Raji (cell line): ENCODE data around the gene NBAS.

Source experiments
- POLR2A ChIP-seq: IDR thresholded peaks from 2 replicates; pipeline ENCODE4 v1.6.1; 2011; ENCODE audit warnings: low read depth, low read length, control low read depth; ENCODE audit not compliant: insufficient read depth

NBAS gene

DNA sequence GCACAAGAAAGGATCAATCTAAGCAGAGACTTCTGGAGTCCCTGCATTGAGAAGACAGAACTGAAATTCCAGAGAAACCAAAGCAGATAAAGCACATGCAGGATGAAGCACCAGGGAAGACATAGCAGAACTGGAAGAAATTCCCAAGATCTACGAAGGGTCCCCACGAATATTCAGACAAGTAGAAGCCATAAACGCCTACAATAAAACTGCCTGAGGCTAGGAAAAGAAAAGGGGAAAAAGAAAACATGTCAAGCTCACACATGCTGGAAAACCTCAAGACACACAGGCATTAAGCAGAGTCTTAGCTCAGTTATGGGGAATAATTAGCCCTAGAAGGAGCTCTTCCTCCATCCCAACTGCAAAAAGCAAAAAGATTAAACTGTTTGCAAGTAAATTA is 171.2 kb downstream of the NBAS start:
- TF ChIP-seq POLR2A, result no peak

DNA sequence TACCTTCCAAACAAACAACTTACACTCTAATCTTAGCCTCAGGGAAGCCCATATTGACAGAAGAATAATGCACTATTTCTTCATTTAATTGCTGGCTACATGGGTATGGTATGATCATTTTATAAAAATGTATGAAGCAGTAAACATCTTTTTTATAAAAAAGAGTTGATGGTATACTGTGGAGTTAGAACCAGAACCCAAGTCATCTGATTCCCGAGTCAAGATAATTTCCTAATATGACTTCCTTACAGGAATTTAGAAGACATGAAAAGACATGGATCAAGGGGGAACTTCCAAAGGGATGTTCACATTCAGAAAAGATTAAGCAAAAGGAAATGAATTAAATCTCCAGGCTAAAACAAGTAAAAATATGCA is 171.8 kb downstream of the NBAS start:
- no peak for TF ChIP-seq POLR2A

DNA sequence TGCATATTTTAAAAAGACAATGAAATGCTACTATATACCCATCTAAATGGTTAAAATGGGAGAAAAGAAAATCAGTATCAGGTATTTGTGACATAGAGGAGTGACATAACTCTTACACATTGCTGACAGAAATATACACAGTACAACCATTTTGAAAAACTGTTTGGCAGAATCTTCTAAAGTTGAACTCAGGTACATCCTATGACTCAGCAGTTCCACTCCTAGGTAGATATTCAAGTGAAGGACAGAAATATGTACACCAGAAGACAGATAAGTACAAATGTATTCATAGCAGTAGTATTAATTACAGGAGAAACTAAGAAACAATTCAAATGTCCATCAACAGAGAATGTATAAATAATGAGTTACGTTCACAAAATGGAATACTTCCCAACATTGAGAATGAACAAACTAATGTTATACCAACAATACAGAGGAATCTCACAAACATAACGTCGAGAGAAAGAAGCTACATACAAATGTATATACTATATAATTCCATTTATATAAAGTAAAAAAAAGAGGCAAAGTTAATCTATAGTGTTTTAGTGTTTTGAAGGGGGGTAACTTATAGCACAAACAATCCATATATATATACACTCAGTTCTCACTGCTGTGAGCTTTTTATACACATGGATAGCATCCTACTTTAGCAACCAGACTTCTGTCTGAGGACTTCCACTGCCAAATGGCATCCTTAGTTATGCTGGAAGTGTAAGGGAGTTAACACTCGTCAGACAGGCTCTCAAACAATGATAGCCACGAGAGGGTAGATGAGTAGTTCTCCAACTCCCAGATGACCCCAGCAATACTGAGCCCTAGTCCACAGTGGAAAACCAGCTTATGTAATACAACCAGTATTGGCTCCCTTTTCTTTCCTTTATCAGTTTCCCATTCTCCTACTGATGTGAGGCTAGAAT is 172.5 kb downstream of the NBAS start:
- no peak for TF ChIP-seq POLR2A

DNA sequence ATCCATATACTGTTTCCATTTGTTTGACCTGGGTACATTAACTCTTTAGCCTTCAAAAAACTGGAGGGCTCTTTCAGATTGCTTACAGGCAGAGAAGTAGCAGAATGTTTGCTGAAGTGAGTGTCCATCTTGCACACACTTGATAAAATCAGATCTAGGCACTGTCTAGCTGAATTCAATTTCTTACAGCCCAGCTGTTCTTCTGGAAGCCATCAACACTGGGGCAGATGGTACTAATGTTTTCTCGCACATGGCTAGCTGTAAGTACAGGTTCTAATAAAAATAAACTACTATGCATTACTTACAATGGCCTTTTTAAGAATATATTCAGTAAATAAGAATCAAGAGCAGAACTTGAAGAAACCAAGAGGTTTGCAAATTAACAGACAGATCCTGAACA is 175.9 kb downstream of the NBAS start:
- no peak for TF ChIP-seq POLR2A

DNA sequence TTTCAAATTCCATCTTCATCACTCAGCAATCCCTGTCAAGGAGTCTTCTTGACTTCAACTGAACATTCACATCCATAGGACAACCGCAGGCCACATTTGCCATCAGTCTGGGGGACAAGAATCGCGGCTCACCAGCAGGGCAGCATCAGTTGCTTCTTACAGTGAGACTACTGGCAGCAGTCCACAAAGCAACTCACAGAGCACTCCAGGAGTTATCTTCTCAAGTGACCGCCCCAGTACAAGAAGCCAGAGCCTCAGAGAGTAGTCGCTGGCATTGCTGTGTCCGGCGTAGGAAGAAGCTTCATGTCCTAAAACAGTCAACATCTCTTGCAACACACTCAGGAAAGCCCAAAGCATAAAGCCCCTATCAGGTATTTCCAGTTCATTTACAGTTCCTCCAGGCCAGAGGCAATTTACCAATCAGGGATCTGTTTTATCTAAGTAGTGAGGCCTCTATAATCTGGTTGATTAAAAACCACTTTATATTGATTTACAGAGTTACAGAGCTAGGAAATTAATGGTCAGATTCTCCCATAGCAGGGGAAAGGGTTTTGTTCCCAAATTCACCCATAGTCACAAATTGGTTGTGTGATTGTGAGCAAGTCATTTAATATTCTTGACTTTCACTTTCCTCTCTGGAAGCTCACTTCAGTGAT is 177.3 kb downstream of the NBAS start:
- TF ChIP-seq POLR2A, result no peak

DNA sequence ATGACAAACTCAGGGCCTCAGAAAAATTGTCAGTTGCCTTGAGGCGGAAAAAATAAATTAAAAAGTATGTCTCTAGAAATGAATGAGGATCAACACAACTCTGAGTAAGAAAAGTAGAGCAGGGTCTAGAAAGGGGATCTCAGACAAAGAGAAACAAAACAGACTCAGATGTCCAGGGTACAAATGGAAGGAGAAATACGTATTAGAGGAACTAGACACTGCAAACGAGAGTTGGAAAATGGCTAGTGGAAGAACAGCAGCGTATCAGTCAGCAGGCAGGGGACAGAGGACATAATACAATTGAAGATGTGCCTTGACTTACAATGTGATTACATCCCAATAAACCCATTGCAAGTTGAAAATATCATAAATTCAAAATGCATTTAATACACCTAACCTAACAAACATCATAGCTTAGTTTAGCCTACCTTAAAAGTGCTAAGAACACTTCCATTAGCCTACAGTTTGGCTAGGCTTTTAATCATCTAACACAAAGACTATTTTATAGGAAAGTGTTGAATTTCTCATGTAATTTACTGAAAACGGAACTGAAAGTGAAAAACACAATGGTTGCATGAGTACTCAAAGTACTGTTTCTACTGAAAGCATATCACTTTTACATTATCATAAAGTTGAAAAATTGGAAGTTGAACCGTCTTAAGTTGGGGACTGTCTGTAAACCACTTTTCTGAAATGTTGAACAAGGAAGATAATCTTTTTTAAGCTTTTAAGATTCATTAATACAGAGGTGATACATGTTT is 182.8 kb downstream of the NBAS start:
- TF ChIP-seq POLR2A, result no peak

DNA sequence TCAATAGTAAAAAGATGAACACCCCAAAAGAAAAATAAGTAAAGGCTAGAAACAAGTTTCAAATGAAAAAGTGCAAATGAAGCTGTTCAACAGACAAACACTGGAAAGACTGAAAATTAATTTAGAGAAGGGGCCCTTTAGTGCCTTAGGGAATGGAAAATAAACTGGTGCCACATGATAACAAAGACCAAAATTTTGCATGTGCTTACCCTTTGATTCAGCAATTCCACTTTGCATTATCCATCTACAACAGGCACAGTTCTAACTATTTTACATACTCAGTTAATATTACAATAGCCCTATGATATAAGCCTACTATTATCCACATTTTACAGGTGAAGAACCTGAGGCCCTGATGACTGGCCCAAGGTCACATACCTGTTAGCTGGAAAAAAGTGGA is 183.9 kb downstream of the NBAS start:
- TF ChIP-seq POLR2A, result no peak

DNA sequence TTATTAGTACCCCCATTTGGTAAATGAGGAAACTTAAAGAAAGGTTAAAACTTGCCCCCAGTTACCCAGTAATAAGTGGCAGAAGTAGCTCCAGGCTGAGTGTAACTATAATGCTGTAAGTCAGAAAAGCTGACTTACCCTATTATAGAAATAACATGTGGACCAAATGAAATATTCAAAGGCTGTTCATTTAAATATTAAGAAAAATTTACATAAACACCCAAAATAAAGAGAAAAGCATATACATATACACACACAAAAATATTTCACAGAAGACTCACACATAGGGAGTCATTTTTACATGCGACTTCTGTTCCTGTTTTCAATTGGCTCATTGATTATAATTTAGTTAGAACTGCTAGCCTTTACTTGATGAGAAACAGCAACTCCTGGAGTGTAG is 189.1 kb downstream of the NBAS start:
- no peak for TF ChIP-seq POLR2A

DNA sequence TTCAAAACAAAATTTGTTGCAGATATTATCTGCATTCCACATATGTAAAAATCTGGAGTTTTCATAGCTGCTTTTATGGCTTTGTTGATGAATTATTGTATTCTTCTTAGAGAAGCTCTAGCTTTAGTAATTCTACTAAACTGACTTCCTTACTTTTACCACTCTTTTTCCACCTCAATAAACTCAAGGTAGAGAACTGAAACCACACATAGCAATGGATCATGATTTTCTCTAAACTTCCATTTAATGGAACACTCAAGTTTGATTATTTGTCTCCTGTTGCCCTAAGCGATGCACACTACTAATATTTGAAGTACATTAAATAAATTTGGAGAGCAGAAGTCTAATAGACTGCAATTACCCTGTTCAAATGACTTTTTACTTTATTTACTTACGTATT is 192.0 kb downstream of the NBAS start:
- no peak for TF ChIP-seq POLR2A

DNA sequence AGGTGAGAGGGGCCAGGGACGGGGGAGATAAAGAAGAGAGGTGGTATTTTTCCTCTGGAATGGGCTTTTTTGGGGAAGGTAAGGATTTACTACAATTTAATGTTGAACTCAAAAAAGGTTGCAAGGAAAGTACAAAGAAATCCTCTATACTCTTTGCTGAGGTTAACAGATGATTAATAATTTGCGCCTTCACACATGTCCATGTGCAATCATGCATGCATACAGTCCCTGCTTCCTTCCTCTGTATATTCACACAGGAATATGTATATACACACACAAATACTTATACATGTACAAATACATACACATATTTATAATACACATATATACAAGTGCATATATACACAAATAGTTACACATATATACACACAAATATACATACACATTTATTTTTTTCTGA is 193.4 kb downstream of the NBAS start:
- no peak for TF ChIP-seq POLR2A

DNA sequence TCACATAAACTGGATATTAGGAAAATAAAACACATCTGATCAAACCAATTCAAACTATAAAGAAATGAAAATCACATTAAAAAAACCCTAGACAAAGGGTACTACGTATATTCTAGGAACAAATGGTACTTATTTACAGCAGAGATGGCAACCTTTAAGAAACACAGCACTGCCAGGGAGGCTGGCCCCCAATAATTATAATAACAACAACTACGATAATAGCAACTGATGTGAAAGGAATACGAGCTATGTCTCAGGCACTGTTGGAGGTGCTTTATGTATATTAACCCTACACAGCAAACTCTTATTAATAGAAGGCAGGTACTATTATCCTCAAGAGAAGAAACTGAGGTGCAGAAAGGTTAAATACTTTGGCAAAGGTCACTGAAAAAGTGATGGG is 193.9 kb downstream of the NBAS start:
- TF ChIP-seq POLR2A, result no peak

DNA sequence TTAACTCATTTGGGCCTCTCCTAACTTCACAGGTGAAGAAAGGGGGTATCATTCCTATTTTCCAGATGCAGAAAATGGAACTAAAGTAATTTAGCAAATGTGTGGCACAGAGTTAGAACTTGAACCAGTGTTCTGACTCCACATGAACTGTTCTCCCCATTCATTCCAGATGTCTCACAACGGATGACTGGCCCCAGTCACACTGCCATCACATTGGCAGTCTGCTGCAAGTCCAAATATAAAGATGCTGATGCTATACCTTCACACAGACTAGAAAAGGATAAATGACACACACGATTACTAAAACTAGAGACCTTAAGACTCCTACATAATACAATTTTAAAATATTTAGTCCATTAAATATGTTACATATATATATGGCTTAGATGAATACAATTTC is 195.7 kb downstream of the NBAS start:
- no peak for TF ChIP-seq POLR2A

DNA sequence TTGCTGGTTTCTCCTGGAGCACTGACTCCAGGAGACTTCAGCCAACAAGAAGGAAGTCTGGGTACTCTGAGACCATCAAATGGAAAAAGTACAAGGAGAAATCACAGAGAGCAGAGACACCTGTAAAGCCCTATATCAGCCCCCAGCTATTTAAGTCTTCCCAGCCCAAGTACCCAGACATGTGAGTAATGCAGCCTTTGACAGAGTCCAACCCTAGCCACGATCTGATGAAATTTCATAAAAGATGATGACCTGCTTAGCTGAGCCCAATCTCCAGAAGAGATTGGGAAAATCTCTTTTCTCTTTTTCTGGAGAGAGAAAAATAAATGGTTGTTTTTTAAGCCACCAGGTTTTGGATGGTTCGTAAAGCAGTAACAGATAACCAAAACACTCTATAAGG is 196.6 kb downstream of the NBAS start:
- TF ChIP-seq POLR2A, result no peak

DNA sequence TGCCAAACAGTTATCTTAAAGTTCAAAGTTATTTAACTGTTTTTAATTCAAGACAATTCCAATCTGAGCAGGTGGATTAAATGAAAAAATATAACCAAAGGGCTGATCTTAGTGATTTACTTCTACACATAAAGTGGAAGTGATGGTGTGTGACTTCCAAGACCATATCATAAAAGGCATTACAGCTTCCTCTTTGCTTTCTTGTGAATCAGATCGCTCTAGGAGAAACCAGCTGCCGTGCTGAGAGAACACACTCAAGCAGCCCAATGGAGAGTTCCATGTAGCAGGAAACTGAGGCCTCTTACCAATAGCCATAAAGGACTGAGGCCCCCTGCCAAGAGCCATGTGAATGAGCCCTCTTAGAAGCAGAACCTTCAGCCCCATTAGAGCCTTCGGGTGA is 197.4 kb downstream of the NBAS start:
- no peak for TF ChIP-seq POLR2A

DNA sequence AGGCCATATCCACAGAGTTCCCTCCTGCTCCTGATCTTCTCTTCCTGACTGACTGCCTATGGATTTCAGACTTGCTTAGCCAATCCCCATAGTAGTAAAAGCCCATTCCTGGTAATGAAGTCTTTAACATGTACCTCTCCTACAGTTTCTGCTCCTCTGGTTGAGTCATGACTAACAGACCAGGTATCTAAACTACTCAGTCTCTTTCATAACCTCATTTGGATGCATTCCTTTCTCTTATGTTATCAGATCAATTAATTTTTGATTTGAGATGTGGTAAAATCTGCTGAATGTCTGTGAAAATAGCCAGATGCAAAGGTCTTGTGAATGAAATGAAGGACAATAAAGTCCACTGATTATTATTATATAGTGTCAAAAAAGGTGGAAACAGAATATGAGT is 198.0 kb downstream of the NBAS start:
- no peak for TF ChIP-seq POLR2A
